Panc1 (cell line): ENCODE results near the gene B3GALNT2.

ENCODE experiments used
- POLR2AphosphoS5 ChIP-seq: IDR thresholded peaks from 2 replicates; pipeline ENCODE4 v1.6.1; 2012; ENCODE audit warnings: mild to moderate bottlenecking, low read depth, low read length, moderate library complexity
- TCF7L2 ChIP-seq: IDR thresholded peaks from 2 replicates; pipeline ENCODE4 v1.6.1; 2011; ENCODE audit warnings: mild to moderate bottlenecking, low read depth, low read length, inconsistent platforms
- TF ChIP-seq, protein P1 (sequence below): fragments of 450-650 bp; IDR thresholded peaks from 2 replicates; pipeline ENCODE4 v1.5.1; 2017; ENCODE audit warnings: mild to moderate bottlenecking
- TF ChIP-seq, protein P2 (sequence below), 2 experiments: IDR thresholded peaks; 2 replicates each; pipeline ENCODE4 v1.6.1; 2011 to 2012; ENCODE audit warnings: low read depth in 2 of 2, control low read depth in 1 of 2, low read length in 1 of 2, mild to moderate bottlenecking in 1 of 2, moderate library complexity in 1 of 2; ENCODE audit not compliant: insufficient read depth in 1 of 2

DNA sequence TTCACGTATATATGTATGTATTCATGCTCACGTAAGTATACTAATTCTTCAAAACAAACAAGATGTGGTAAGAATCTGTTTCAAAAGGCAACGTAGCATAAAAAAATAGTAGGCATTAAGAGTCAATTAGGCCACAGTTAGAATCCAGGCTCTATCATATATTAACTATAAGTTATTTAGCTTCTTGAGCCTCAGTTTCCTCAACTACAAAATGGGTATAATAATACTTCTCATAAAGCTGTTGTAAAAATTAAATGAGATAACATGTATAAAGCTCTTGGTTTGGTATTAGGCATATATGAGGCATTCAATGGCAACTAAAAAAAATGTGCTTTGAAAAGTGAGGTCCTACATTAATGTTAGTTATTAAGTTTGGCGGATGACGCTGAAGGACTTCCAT is 9.2 kb downstream of the B3GALNT2 start:
- no peak for TF ChIP-seq TCF7L2
- TF ChIP-seq, protein P1, sequence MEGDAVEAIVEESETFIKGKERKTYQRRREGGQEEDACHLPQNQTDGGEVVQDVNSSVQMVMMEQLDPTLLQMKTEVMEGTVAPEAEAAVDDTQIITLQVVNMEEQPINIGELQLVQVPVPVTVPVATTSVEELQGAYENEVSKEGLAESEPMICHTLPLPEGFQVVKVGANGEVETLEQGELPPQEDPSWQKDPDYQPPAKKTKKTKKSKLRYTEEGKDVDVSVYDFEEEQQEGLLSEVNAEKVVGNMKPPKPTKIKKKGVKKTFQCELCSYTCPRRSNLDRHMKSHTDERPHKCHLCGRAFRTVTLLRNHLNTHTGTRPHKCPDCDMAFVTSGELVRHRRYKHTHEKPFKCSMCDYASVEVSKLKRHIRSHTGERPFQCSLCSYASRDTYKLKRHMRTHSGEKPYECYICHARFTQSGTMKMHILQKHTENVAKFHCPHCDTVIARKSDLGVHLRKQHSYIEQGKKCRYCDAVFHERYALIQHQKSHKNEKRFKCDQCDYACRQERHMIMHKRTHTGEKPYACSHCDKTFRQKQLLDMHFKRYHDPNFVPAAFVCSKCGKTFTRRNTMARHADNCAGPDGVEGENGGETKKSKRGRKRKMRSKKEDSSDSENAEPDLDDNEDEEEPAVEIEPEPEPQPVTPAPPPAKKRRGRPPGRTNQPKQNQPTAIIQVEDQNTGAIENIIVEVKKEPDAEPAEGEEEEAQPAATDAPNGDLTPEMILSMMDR: no peak
- TF ChIP-seq POLR2AphosphoS5: no peak
- TF ChIP-seq, protein P2, sequence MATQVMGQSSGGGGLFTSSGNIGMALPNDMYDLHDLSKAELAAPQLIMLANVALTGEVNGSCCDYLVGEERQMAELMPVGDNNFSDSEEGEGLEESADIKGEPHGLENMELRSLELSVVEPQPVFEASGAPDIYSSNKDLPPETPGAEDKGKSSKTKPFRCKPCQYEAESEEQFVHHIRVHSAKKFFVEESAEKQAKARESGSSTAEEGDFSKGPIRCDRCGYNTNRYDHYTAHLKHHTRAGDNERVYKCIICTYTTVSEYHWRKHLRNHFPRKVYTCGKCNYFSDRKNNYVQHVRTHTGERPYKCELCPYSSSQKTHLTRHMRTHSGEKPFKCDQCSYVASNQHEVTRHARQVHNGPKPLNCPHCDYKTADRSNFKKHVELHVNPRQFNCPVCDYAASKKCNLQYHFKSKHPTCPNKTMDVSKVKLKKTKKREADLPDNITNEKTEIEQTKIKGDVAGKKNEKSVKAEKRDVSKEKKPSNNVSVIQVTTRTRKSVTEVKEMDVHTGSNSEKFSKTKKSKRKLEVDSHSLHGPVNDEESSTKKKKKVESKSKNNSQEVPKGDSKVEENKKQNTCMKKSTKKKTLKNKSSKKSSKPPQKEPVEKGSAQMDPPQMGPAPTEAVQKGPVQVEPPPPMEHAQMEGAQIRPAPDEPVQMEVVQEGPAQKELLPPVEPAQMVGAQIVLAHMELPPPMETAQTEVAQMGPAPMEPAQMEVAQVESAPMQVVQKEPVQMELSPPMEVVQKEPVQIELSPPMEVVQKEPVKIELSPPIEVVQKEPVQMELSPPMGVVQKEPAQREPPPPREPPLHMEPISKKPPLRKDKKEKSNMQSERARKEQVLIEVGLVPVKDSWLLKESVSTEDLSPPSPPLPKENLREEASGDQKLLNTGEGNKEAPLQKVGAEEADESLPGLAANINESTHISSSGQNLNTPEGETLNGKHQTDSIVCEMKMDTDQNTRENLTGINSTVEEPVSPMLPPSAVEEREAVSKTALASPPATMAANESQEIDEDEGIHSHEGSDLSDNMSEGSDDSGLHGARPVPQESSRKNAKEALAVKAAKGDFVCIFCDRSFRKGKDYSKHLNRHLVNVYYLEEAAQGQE (IDR thresholded peaks at IDR 0.05; ENCODE audit: insufficient read depth in 1 of 2, low read depth in 2 of 2, low read length in 1 of 2): no peak
